SK-N-SH treated with all-trans-retinoic acid at 6 μM for 48 hours (cell line): Measurements from ENCODE around the gene IGSF9.

Experiments used
- ATAC-seq: fragments of 200-7000 bp; cut with Tn5 transposase; 3 replicates; pipeline ENCODE4 v1.9.1; 2020; ENCODE audit warnings: mild to moderate bottlenecking, moderate library complexity
- ARNTL ChIP-seq: fragments of 450-650 bp; formaldehyde crosslinking; IDR thresholded peaks from 2 replicates; pipeline ENCODE4 v1.5.0; 2020; ENCODE audit warnings: low read depth, mild to moderate bottlenecking, moderate library complexity, borderline replicate concordance
- BACH2 ChIP-seq: fragments of 250-450 bp; sonication (Bioruptor Pico); IDR thresholded peaks from 2 replicates; pipeline ENCODE4 v1.9.0; 2021; ENCODE audit warnings: mild to moderate bottlenecking, borderline replicate concordance
- CSDC2 ChIP-seq: fragments of 250-450 bp; sonication (Bioruptor Pico); IDR thresholded peaks from 2 replicates; pipeline ENCODE4 v1.5.0; 2020; ENCODE audit warnings: mild to moderate bottlenecking, moderate library complexity
- ESRRG ChIP-seq: fragments of 250-450 bp; sonication (Bioruptor Pico); IDR thresholded peaks from 2 replicates; pipeline ENCODE4 v1.6.1; 2021; ENCODE audit warnings: mild to moderate bottlenecking
- GLIS3 ChIP-seq: fragments of 250-450 bp; sonication (Bioruptor Pico); IDR thresholded peaks from 2 replicates; pipeline ENCODE4 v1.5.0; 2020; ENCODE audit warnings: mild to moderate bottlenecking, moderate library complexity
- PPARA ChIP-seq: fragments of 250-450 bp; sonication (Bioruptor Pico); IDR thresholded peaks from 2 replicates; pipeline ENCODE4 v1.5.0; 2020; ENCODE audit warnings: mild to moderate bottlenecking, borderline replicate concordance
- RARB ChIP-seq: fragments of 250-450 bp; sonication (Bioruptor Pico); IDR thresholded peaks from 2 replicates; pipeline ENCODE4 v1.8.0; 2021; ENCODE audit warnings: mild to moderate bottlenecking, moderate library complexity
- TOX ChIP-seq: fragments of 250-450 bp; sonication (Bioruptor Pico); IDR thresholded peaks from 2 replicates; pipeline ENCODE4 v1.8.0; 2021; ENCODE audit warnings: mild to moderate bottlenecking, moderate library complexity, borderline replicate concordance
- ZC3H10 ChIP-seq: fragments of 250-450 bp; sonication (Bioruptor Pico); IDR thresholded peaks from 2 replicates; pipeline ENCODE4 v1.5.1; 2021; ENCODE audit warnings: mild to moderate bottlenecking, moderate library complexity
- ZFP3 ChIP-seq: fragments of 250-450 bp; sonication (Bioruptor Pico); IDR thresholded peaks from 2 replicates; pipeline ENCODE4 v1.5.0; 2020; ENCODE audit warnings: mild to moderate bottlenecking, moderate library complexity
- ZFP30 ChIP-seq: fragments of 450-650 bp; formaldehyde crosslinking; IDR thresholded peaks from 2 replicates; pipeline ENCODE4 v1.5.0; 2022; ENCODE audit warnings: mild to moderate bottlenecking, moderate library complexity
- ZNF565 ChIP-seq: fragments of 450-650 bp; formaldehyde crosslinking; conservative IDR thresholded peaks from 2 replicates; pipeline ENCODE4 v1.5.0; 2020; ENCODE audit warnings: low read depth, mild to moderate bottlenecking, moderate library complexity
- ZNF70 ChIP-seq: fragments of 450-650 bp; formaldehyde crosslinking; IDR thresholded peaks from 2 replicates; pipeline ENCODE4 v1.5.0; 2020; ENCODE audit warnings: mild to moderate bottlenecking, moderate library complexity
- ZNF8 ChIP-seq: fragments of 450-650 bp; formaldehyde crosslinking; IDR thresholded peaks from 2 replicates; pipeline ENCODE4 v1.5.0; 2020; ENCODE audit warnings: mild to moderate bottlenecking, moderate library complexity
- TF ChIP-seq, protein P1 (sequence below): fragments of 250-450 bp; sonication (Bioruptor Pico); IDR thresholded peaks from 2 replicates; pipeline ENCODE4 v1.5.1; 2021; ENCODE audit warnings: mild to moderate bottlenecking, moderate library complexity
- TF ChIP-seq, protein P2 (sequence below): fragments of 250-450 bp; sonication (Bioruptor Pico); IDR thresholded peaks from 2 replicates; pipeline ENCODE4 v1.8.0; 2021; ENCODE audit warnings: low read depth, mild to moderate bottlenecking, moderate library complexity, borderline replicate concordance
- TF ChIP-seq, protein P3 (sequence below): fragments of 250-450 bp; sonication (Bioruptor Pico); IDR thresholded peaks from 2 replicates; pipeline ENCODE4 v1.5.0; 2020; ENCODE audit warnings: mild to moderate bottlenecking, moderate library complexity
- TF ChIP-seq, protein P4 (sequence below): fragments of 250-450 bp; sonication (Bioruptor Pico); IDR thresholded peaks from 2 replicates; pipeline ENCODE4 v1.5.1; 2020; ENCODE audit warnings: low read depth, mild to moderate bottlenecking, moderate library complexity

Gene IGSF9

DNA sequence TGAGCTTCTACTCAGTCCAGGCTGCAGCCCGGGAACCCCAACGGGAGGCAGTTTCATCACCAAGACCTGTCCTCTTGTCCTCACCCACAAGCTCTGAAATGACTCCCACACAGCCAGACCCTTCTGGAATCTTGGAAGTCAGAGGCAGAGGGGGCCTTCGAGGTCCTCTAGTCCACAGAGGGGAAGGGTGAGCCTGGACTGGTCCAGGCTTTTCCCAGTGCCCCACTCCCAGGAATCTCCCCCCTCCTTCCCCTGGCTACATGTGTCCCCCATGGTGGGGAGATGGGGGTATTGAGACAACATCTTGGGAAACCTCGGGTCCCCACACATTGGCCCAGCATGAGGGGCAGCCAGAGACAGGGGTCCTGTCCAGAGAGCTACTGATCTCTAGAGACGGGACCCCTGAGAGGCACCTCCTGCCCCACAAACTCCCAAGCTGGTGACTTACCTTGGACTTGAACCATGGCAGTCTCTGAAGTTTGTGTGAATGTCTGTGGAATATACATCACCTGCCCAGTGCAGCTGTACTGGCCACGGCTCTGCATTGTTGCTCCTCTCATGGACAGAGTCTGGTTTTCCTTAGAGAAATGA lies 28.0 kb upstream of the IGSF9 start:
- TF ChIP-seq ZFP30 (CRISPR knock-in tag) (no peak), BACH2 (no peak), TOX (CRISPR knock-in tag) (no peak), ZC3H10 (CRISPR knock-in tag) (no peak), ARNTL (CRISPR knock-in tag) (no peak), ZFP3 (CRISPR knock-in tag) (no peak), ESRRG (CRISPR knock-in tag) (no peak), ZNF8 (CRISPR knock-in tag) (no peak), CSDC2 (CRISPR knock-in tag) (no peak), RARB (CRISPR knock-in tag) (no peak)
- TF ChIP-seq, protein P1, sequence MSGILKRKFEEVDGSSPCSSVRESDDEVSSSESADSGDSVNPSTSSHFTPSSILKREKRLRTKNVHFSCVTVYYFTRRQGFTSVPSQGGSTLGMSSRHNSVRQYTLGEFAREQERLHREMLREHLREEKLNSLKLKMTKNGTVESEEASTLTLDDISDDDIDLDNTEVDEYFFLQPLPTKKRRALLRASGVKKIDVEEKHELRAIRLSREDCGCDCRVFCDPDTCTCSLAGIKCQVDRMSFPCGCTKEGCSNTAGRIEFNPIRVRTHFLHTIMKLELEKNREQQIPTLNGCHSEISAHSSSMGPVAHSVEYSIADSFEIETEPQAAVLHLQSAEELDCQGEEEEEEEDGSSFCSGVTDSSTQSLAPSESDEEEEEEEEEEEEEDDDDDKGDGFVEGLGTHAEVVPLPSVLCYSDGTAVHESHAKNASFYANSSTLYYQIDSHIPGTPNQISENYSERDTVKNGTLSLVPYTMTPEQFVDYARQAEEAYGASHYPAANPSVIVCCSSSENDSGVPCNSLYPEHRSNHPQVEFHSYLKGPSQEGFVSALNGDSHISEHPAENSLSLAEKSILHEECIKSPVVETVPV: no peak
- TF ChIP-seq, protein P2, sequence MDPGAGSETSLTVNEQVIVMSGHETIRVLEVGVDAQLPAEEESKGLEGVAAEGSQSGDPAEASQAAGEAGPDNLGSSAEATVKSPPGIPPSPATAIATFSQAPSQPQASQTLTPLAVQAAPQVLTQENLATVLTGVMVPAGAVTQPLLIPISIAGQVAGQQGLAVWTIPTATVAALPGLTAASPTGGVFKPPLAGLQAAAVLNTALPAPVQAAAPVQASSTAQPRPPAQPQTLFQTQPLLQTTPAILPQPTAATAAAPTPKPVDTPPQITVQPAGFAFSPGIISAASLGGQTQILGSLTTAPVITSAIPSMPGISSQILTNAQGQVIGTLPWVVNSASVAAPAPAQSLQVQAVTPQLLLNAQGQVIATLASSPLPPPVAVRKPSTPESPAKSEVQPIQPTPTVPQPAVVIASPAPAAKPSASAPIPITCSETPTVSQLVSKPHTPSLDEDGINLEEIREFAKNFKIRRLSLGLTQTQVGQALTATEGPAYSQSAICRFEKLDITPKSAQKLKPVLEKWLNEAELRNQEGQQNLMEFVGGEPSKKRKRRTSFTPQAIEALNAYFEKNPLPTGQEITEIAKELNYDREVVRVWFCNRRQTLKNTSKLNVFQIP: no peak
- no peak for ATAC-seq

DNA sequence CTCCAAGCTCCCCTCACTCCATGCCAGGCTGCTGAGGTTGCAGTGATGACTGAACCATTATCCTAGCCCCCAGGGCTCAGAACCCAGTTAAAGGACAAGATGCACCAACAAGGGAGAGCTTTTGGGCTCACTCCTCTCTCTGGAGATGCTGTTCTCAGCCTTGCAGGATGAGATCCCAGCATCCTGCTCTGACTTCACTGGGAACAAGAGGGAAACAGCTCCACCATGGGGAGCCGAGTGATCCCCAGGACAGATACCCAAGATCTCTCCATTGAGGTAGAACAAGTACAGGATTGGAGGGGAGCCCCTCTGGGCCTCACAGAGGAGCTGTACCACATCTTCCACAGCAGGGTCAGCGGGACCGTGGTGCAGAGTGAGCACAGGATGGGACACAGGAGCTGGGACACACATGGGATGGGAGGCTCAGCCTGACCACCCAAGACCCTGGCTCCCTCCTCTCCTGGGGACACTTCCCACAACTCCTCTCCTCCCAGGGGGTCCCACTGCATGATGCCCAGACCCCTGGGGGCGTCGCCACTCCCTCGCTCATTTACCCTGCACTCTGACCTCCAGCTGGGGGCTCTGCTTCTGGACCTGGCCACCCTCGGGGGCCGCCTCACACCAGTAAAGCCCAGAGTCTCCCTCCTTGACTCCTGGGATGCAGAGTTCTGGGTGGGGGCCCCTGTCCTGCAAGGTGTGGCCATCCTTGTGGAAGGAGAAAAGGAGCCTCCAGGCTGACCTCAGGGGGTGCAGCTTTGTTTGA lies 27.2 kb upstream of the IGSF9 start:
- TF ChIP-seq PPARA (no peak), ZNF565 (CRISPR knock-in tag) (no peak), CSDC2 (CRISPR knock-in tag) (no peak), BACH2 (no peak), RARB (CRISPR knock-in tag) (no peak), ESRRG (CRISPR knock-in tag) (no peak), GLIS3 (CRISPR knock-in tag) (no peak), ZNF70 (CRISPR knock-in tag) (no peak), ZFP3 (CRISPR knock-in tag) (no peak), ZFP30 (CRISPR knock-in tag) (no peak)
- TF ChIP-seq, protein P3, sequence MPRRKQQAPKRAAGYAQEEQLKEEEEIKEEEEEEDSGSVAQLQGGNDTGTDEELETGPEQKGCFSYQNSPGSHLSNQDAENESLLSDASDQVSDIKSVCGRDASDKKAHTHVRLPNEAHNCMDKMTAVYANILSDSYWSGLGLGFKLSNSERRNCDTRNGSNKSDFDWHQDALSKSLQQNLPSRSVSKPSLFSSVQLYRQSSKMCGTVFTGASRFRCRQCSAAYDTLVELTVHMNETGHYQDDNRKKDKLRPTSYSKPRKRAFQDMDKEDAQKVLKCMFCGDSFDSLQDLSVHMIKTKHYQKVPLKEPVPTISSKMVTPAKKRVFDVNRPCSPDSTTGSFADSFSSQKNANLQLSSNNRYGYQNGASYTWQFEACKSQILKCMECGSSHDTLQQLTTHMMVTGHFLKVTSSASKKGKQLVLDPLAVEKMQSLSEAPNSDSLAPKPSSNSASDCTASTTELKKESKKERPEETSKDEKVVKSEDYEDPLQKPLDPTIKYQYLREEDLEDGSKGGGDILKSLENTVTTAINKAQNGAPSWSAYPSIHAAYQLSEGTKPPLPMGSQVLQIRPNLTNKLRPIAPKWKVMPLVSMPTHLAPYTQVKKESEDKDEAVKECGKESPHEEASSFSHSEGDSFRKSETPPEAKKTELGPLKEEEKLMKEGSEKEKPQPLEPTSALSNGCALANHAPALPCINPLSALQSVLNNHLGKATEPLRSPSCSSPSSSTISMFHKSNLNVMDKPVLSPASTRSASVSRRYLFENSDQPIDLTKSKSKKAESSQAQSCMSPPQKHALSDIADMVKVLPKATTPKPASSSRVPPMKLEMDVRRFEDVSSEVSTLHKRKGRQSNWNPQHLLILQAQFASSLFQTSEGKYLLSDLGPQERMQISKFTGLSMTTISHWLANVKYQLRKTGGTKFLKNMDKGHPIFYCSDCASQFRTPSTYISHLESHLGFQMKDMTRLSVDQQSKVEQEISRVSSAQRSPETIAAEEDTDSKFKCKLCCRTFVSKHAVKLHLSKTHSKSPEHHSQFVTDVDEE (CRISPR knock-in tag): no peak
- TF ChIP-seq, protein P4, sequence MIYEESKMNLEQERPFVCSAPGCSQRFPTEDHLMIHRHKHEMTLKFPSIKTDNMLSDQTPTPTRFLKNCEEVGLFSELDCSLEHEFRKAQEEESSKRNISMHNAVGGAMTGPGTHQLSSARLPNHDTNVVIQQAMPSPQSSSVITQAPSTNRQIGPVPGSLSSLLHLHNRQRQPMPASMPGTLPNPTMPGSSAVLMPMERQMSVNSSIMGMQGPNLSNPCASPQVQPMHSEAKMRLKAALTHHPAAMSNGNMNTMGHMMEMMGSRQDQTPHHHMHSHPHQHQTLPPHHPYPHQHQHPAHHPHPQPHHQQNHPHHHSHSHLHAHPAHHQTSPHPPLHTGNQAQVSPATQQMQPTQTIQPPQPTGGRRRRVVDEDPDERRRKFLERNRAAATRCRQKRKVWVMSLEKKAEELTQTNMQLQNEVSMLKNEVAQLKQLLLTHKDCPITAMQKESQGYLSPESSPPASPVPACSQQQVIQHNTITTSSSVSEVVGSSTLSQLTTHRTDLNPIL (CRISPR knock-in tag): no peak
- TF ChIP-seq, all 23 proteins: peak for 0
- no peak for ATAC-seq

DNA sequence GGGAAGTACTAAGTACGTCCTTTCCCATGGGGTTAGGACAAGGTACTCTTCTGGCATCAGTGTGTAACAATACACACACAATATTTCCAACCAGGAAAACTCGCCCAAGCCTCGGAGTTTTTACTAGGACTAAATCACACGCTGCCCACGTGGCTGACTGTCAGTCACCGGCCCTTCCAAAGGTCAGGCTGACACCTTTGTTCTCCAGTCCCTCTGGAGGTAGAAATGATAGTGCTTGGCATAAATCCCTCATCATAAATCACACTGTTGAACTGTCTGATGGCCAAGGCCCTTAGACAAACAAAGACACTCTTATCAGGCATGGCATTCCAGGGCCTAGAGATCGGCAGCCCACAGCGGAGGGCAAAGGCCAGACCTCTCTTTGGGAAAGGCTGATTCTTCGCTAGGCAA lies 25.5 kb upstream of the IGSF9 start:
- ATAC-seq: no peak
- TF ChIP-seq, protein P4 (CRISPR knock-in tag): no peak
- TF ChIP-seq, protein P2: no peak
- TF ChIP-seq ESRRG (CRISPR knock-in tag) (no peak), ZC3H10 (CRISPR knock-in tag) (no peak), ZFP30 (CRISPR knock-in tag) (no peak), ZNF8 (CRISPR knock-in tag) (no peak), PPARA (no peak), BACH2 (no peak), ZNF70 (CRISPR knock-in tag) (no peak)
- TF ChIP-seq, protein P1: no peak
- TF ChIP-seq, protein P3 (CRISPR knock-in tag): no peak
- TF ChIP-seq, all 23 proteins: peak for 0
